ENCODE measurements around the gene PAX8.

DNA sequence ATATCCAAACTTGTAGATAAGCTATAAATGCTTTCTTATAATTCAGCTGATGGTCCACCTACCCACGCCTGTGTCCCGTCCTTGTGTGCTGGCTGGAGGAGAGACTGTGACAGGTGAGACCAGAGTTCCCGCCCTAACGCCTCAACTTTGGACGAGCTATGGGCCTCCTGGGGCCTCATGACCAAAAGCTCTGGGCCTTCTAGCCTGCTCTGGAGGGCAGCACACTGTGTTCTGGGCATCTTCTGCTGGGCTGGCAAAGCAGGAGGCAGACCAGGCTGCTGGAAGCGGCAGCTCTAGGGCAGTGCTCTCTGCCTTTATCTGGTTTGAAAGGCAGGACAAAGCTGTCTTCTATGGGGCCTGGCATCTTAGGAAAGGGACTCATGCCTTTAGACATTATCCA lies 26.0 kb upstream of the PAX8 start:
- TF ChIP-seq EZH2 (IDR thresholded peaks at IDR 0.05; ENCODE audit: insufficient read depth, poor library complexity, severe bottlenecking) (no peak), EZH2phosphoT487 (IDR thresholded peaks at IDR 0.05; ENCODE audit: insufficient read depth, low read depth) (no peak)

Data from GM23248 (cell line).